Loucy (cell line): ENCODE results near the gene STPG2.

Experiments used
- H2AFZ ChIP-seq: fragments of 200-600 bp; sonication (generic); 2 replicates; pipeline ENCODE4 v1.6.0; 2016; ENCODE audit warnings: antibody characterized with exemption, mild to moderate bottlenecking, low read length, moderate library complexity
- H3F3A ChIP-seq: fragments of 200-600 bp; 2 replicates; pipeline ENCODE4 v1.6.0; 2016; ENCODE audit warnings: antibody characterized with exemption, low read depth, mild to moderate bottlenecking
- H3K27me3 ChIP-seq: fragments of 200-600 bp; sonication (generic); 2 replicates; pipeline ENCODE4 v1.6.1; 2014; ENCODE audit warnings: low read length, mild to moderate bottlenecking; ENCODE audit not compliant: insufficient read depth, poor library complexity, severe bottlenecking
- H3K36me3 ChIP-seq: fragments of 200-600 bp; sonication (generic); 2 replicates; pipeline ENCODE4 v1.6.1; 2016; ENCODE audit warnings: low read length; ENCODE audit not compliant: insufficient read depth
- H3K4me1 ChIP-seq: fragments of 200-600 bp; sonication (generic); 2 replicates; pipeline ENCODE4 v1.5.1; 2014; ENCODE audit warnings: low read length, mild to moderate bottlenecking; ENCODE audit not compliant: insufficient read depth, poor library complexity, severe bottlenecking
- H3K4me2 ChIP-seq: fragments of 200-600 bp; sonication (generic); 2 replicates; pipeline ENCODE4 v1.6.0; 2014; ENCODE audit warnings: antibody characterized with exemption, low read length, low read depth, mild to moderate bottlenecking; ENCODE audit not compliant: poor library complexity, severe bottlenecking
- H3K4me3 ChIP-seq: fragments of 200-600 bp; sonication (generic); 2 replicates; pipeline ENCODE4 v1.5.1; 2014; ENCODE audit warnings: low read length, mild to moderate bottlenecking, mixed read lengths; ENCODE audit not compliant: poor library complexity, severe bottlenecking
- H3K79me2 ChIP-seq: fragments of 200-600 bp; sonication (generic); 2 replicates; pipeline ENCODE4 v1.6.1; 2014; ENCODE audit warnings: low read length; ENCODE audit not compliant: insufficient read depth
- H3K9ac ChIP-seq: fragments of 200-600 bp; sonication (generic); 2 replicates; pipeline ENCODE4 v1.6.0; 2014; ENCODE audit warnings: mild to moderate bottlenecking, low read depth, low read length, moderate library complexity; ENCODE audit not compliant: poor library complexity, severe bottlenecking
- H3K9me2 ChIP-seq: fragments of 200-600 bp; sonication (generic); replicated peaks from 2 replicates; pipeline ENCODE4 v1.6.1; 2016; ENCODE audit warnings: low read depth, low read length, mixed read lengths
- H3K9me3 ChIP-seq: fragments of 200-600 bp; sonication (generic); 2 replicates; pipeline ENCODE4 v1.6.1; 2014; ENCODE audit warnings: mild to moderate bottlenecking, antibody characterized with exemption, low read length, low read depth; ENCODE audit not compliant: insufficient read depth
- H4K20me1 ChIP-seq: fragments of 200-600 bp; sonication (generic); 2 replicates; pipeline ENCODE4 v1.6.0; 2014; ENCODE audit warnings: antibody characterized with exemption, low read length, mild to moderate bottlenecking; ENCODE audit not compliant: insufficient read depth, poor library complexity, severe bottlenecking
- CTCF ChIP-seq: fragments of 200-600 bp; sonication (generic); conservative IDR thresholded peaks from 2 replicates; pipeline ENCODE4 v1.5.1; 2014; ENCODE audit warnings: mild to moderate bottlenecking, antibody characterized with exemption, low read length
- EZH2phosphoT487 ChIP-seq: fragments of 200-600 bp; IDR thresholded peaks from 2 replicates; pipeline ENCODE4 v1.6.1; 2018; ENCODE audit warnings: antibody characterized with exemption, mild to moderate bottlenecking, moderate library complexity, borderline replicate concordance

STPG2 gene

GRCh38 chr4:98179951-98180350, 36.7 kb upstream of the STPG2 start:
- Histone ChIP-seq H2AFZ (0 out of 2 replicates have a peak overlapping the region, but pooled peaks have one; percentile 20), H3K4me3 (no peak overlapping the region), H3K79me2 (no peaks in the 10 kb centered on the region), H3K27me3 (no peaks in the 10 kb centered on the region), H3K9me3 (no peaks in the 10 kb centered on the region), H4K20me1 (no peaks in the 10 kb centered on the region), H3F3A (no peaks in the 10 kb centered on the region), H3K36me3 (no peaks in the 10 kb centered on the region), H3K4me2 (no peak overlapping the region), H3K4me1 (no peaks in the 10 kb centered on the region), H3K9me2 (no peaks in the 10 kb centered on the region), H3K9ac (no peak overlapping the region)
- TF ChIP-seq EZH2phosphoT487, result no peak
- no peak for TF ChIP-seq CTCF

- Histone ChIP-seq H2AFZ (no peak overlapping the region), H3K27me3 (no peaks in the 10 kb centered on the region), H3K4me2 (no peak overlapping the region), H3K36me3 (no peaks in the 10 kb centered on the region), H3K9me3 (no peaks in the 10 kb centered on the region), H3K4me1 (no peaks in the 10 kb centered on the region), H3K4me3 (no peak overlapping the region), H3K79me2 (no peaks in the 10 kb centered on the region), H3K9me2 (no peaks in the 10 kb centered on the region), H3K9ac (no peak overlapping the region), H4K20me1 (no peaks in the 10 kb centered on the region), H3F3A (no peaks in the 10 kb centered on the region)
- TF ChIP-seq EZH2phosphoT487 (no peak), CTCF (no peak)
These were observed 33.3 kb upstream of the STPG2 start for GRCh38 chr4:98176531-98176930.

GRCh38 chr4:98170035-98170434, 26.8 kb upstream of the STPG2 start:
- Histone ChIP-seq H3K4me3 (no peak overlapping the region), H3K79me2 (no peaks in the 10 kb centered on the region), H3K9ac (no peak overlapping the region), H3K36me3 (no peaks in the 10 kb centered on the region), H4K20me1 (no peaks in the 10 kb centered on the region), H3F3A (no peaks in the 10 kb centered on the region), H2AFZ (no peak overlapping the region), H3K9me3 (no peaks in the 10 kb centered on the region), H3K4me2 (no peak overlapping the region), H3K4me1 (no peaks in the 10 kb centered on the region), H3K9me2 (no peaks in the 10 kb centered on the region), H3K27me3 (no peaks in the 10 kb centered on the region)
- TF ChIP-seq EZH2phosphoT487, result no peak
- no peak for TF ChIP-seq CTCF
